Activated naive CD4-positive, alpha-beta T cell treated with anti-CD3 and anti-CD28 coated beads for 36 hours (primary cell): ENCODE data around the gene SUSD6. TPM values are rescaled to one million over a fixed set of nuclear protein-coding genes. Genes with fewer than 3 reads are reported as not detected.
"Not testable (repeated sequence)": the region's sequence is repeated elsewhere in the genome, so short reads cannot be mapped to it uniquely, and the experiment has no call there.

Experiments used
- CTCF ChIA-PET: fragments of 350-600 bp; sonication (Branson Sonifier 250); formaldehyde crosslinking; loops from one replicate; lab custom pipeline; 2021; ENCODE audit warnings: antibody characterized with exemption; lab: Charles Lee
- DNase-seq: peaks from one replicate; pipeline ENCODE4 v3.0.0-alpha.2; 2020
- H3K27ac Mint-ChIP-seq: one replicate; pipeline ENCODE4 v1.8.0; 2021; ENCODE audit warnings: mild to moderate bottlenecking, mixed read lengths
- H3K27me3 Mint-ChIP-seq: one replicate; pipeline ENCODE4 v1.8.0; 2021; ENCODE audit warnings: low read depth, mixed read lengths
- H3K36me3 Mint-ChIP-seq: one replicate; pipeline ENCODE4 v1.8.0; 2021; ENCODE audit warnings: low read depth, mixed read lengths
- H3K4me1 Mint-ChIP-seq: one replicate; pipeline ENCODE4 v1.8.0; 2021; ENCODE audit warnings: low read depth, mixed read lengths
- H3K4me3 Mint-ChIP-seq: one replicate; pipeline ENCODE4 v1.8.0; 2021; ENCODE audit warnings: mild to moderate bottlenecking, moderate library complexity, mixed read lengths
- H3K9me3 Mint-ChIP-seq: one replicate; pipeline ENCODE4 v1.8.0; 2021; ENCODE audit warnings: mixed read lengths
- intact Hi-C: fragments of 100-400 bp; cut with micrococcal nuclease; formaldehyde crosslinking; loops from one replicate; pipeline ENCODE4 v1.15.1; 2023
- total RNA-seq, 2 experiments: library from RNA; stranded (reverse); gene quantifications; one replicate each; pipeline ENCODE4 v1.2.3, GENCODE V29; 2021

Gene SUSD6
- total RNA-seq, 2 experiments from 2014 or later, result 66.6 to 69.7 TPM

DNA sequence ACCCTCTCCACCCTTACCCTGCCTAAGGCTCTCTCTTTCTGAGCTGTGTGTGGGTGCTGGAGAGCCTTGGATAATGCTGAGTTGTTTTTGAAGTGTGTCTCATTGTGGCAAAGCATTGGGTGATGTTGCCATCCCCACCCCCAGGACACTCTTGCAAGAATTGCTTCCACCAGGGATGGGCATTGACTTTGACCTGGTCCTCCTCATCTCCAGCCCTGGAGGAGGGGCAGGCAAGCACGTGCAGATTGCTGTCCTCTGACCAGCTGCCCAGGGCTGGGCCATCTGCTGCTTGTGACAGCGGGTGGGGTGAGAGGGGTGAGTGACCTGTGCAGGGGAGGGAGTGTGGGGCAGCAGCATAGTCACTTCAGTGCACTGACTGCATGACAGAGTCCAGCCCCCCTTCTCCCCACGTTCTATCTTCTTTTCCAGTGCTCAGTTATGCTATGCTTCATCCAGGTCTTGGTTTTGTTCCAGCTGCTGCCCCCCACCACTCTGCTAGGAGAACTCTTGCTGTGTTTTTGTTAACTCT is 26.2 kb downstream of the SUSD6 start:
- H3K4me3 Mint-ChIP-seq, result peak overlapping the region; percentile 36
- H3K36me3 Mint-ChIP-seq, result peaks cover 31% of the 10 kb centered on the region
- peaks cover 91% of the 10 kb centered on the region for H3K4me1 Mint-ChIP-seq
- no peaks in the 10 kb centered on the region for H3K27me3 Mint-ChIP-seq
- DNase-seq, result peak; percentile 31
- CTCF ChIA-PET, result interaction anchor here (1.3 to 2.0 kb wide), 6 partner anchors 8 to 52 kb away, joined by 4 to 11 read pairs (median 5); partner anchors contain the start of gene SUSD6
- peaks cover 16% of the 10 kb centered on the region for H3K9me3 Mint-ChIP-seq
- peak overlapping the region; percentile 96 for H3K27ac Mint-ChIP-seq
- intact Hi-C loops, result loop anchor here (1.0 kb wide), 7 partner anchors 12 to 48 kb away; partner anchors contain the start of gene SUSD6

DNA sequence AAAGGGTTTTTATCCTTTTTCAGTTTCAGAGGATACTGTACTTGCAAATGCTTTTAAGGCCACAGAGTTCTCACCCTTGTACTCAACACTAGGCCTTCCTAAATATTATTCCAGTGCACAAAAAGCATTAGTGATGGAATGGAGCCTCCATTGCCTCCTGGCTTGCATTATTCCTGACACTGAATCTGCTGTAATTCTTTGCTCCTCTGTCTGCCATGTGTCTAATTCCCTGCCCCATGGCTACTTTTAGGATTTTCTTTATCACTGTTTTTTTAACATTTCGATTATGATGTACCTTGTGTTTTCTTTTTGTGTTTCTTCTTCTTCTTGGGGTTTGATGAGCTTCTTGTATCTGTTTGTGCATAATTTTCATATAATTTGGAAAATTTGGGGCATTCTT is 29.5 kb downstream of the SUSD6 start:
- Mint-ChIP-seq H3K4me1 (peaks cover 86% of the 10 kb centered on the region), H3K36me3 (peaks cover 46% of the 10 kb centered on the region), H3K27ac (peak overlapping the region; percentile 90), H3K4me3 (no peak overlapping the region), H3K27me3 (no peaks in the 10 kb centered on the region), H3K9me3 (peaks cover 21% of the 10 kb centered on the region)
- DNase-seq, result no peak
- CTCF ChIA-PET, result interaction anchor here (0.7 to 2.5 kb wide), 4 partner anchors 27 to 262 kb away, joined by 3 to 7 read pairs (median 4); no protein-coding TSS in a partner anchor
- intact Hi-C loops, result no loop called here

DNA sequence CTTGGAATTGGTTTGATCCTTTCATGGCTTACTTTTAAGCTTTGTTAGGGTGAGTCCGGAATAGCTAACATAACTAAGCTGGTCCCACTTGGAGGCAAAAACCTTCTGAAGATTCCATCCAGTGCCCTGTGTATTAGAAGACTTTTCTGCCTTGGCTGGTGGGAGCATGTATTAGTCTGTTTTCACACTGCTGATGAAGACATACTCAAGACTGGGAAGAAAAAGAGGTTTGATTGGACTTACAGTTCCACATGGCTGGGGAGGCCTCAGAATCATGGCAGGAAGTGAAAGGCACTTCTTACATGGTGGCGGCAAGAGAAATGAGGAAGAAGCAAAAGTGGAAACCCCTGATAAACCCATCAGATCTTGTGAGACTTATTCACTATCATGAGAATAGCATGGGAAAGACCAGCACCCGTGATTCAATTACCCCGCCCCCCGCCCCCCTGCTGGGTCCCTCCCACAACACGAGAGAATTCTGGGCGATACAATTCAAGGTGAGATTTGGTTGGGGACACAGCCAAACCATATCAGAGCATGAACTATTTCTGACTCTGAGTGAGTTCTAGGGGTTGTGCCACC is 30.9 kb downstream of the SUSD6 start:
- peak; percentile 53 for DNase-seq
- Mint-ChIP-seq H3K27ac (peak overlapping the region; percentile 90), H3K36me3 (peaks cover 50% of the 10 kb centered on the region), H3K4me1 (peaks cover 84% of the 10 kb centered on the region), H3K9me3 (peaks cover 21% of the 10 kb centered on the region)
- intact Hi-C loops, result loop anchor here (2.0 kb wide), 2 partner anchors 18 to 74 kb away; no protein-coding TSS in a partner anchor
- H3K27me3 Mint-ChIP-seq, H3K4me3 Mint-ChIP-seq: not testable (repeated sequence)
- CTCF ChIA-PET, result interaction anchor here (0.9 to 2.5 kb wide), 3 partner anchors 27 to 36 kb away, joined by 3 to 7 read pairs (median 3); no protein-coding TSS in a partner anchor

DNA sequence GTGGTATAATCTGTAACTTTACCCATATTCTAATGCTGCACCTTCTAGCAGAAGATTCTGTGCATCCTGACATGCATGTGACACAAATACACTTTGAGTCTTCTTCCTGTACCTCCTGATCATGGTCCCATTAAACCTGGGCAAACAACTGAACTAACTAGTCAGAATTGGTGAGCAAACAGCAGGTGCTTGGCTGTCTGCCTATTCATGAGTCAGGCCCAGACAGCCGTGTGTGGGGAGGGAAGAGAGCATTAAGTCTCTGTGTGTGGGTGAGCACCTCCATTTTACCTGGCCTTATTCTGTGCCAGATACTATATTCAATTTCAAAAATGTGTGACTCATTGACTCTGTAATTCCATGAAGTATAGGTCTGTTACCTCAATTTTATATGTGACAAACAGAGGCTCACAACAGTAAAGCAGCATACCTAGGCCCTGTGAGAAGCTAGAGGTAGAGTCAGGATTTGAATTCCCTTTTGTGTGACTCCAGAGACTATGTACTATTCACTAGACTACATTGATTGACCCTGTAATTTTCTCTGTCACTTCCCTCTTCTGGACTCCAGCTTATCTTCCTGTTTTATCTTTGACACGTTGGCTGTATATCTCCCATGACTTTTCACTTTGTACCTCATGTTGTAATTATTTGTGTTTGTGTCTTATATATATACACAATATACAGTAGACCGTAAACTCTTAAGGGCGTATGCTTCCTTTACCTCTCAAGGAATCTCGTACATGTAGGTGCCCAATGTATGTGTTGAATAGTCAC is 32.2 kb downstream of the SUSD6 start:
- peak; percentile 92 for DNase-seq
- CTCF ChIA-PET, result interaction anchor here (0.5 to 1.0 kb wide), 3 partner anchors 10 to 42 kb away, joined by 3 read pairs; no protein-coding TSS in a partner anchor
- Mint-ChIP-seq H3K36me3 (peaks cover 50% of the 10 kb centered on the region), H3K9me3 (peaks cover 21% of the 10 kb centered on the region), H3K4me1 (peaks cover 83% of the 10 kb centered on the region), H3K27me3 (no peaks in the 10 kb centered on the region), H3K4me3 (no peak overlapping the region), H3K27ac (peak overlapping the region; percentile 90)
- intact Hi-C loops, result loop anchor here (1.0 to 2.0 kb wide), 7 partner anchors 19 to 124 kb away; partner anchors contain the start of gene SRSF5

DNA sequence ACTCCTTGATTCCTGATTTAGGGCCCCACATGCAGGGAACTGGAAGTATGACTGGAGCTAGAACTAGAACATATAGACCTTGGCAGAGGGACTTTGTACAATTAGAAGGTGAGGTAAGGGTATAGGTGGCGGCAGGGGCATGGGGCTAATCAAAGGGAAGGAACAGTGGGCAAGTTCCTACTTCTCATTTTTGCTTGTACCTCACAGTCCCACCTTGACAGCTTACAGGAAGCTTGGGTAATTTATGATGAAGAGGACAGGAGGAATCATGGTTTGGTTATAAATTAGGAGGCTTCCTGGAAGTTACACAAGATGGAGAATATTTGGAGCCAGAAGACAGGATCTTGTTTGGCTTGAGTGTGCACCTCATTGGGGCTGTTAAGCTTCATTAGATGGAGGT is 33.4 kb downstream of the SUSD6 start:
- intact Hi-C loops, result no loop called here
- Mint-ChIP-seq H3K4me3 (no peak overlapping the region), H3K27ac (peak overlapping the region; percentile 90), H3K9me3 (peaks cover 21% of the 10 kb centered on the region), H3K27me3 (no peaks in the 10 kb centered on the region), H3K4me1 (peaks cover 83% of the 10 kb centered on the region), H3K36me3 (peaks cover 45% of the 10 kb centered on the region)
- CTCF ChIA-PET, result interaction anchor here (1.0 to 1.9 kb wide), 2 partner anchors 9 to 30 kb away, joined by 3 to 6 read pairs; no protein-coding TSS in a partner anchor
- no peak for DNase-seq

DNA sequence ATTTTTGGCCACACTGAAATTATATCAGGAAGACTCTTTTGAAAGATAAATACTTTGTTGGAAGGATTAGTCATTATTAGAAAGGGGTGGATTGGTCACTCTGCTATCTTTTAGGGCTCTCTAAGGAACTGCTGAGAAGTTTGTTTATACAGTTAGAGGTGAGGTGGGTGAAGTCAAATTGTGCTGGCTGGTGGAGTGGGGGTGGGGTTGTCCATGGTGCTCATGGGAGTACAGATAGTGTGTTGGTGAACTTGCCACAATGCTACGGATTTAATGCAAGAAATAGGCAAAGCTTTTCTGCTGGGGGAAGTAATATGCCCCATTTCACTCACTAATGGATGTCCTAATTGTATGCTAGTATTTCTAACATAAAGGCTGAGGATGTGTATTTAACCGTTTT is 35.8 kb downstream of the SUSD6 start:
- Mint-ChIP-seq H3K4me1 (peaks cover 89% of the 10 kb centered on the region), H3K27me3 (no peaks in the 10 kb centered on the region), H3K9me3 (peaks cover 8% of the 10 kb centered on the region), H3K36me3 (peaks cover 30% of the 10 kb centered on the region), H3K27ac (no peak overlapping the region), H3K4me3 (no peak overlapping the region)
- CTCF ChIA-PET, result interaction anchor here (1.9 to 2.1 kb wide), 2 partner anchors 11 to 63 kb away, joined by 4 to 8 read pairs; no protein-coding TSS in a partner anchor
- DNase-seq, result no peak
- intact Hi-C loops, result no loop called here

DNA sequence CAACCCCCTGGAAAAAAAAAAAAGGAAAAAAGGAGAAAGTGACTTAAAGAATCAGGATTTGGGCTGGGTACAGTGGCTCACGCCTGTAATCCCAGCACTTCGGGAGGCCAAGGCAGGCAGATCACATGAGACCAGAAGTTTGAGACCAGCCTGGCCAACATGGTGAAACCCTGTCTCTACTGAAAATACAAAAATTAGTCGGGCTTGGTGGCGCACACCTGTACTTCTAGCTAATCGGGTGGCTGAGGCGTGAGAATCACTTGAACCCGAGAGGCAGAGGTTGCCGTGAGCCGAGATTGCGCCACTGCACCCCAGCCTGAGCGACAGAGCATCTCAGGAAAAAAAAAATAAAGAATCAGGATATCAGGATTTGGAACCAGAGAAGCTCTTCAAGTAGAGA is 36.2 kb downstream of the SUSD6 start:
- CTCF ChIA-PET, result interaction anchor here (0.6 to 2.1 kb wide), 5 partner anchors 11 to 79 kb away, joined by 3 to 8 read pairs (median 4); no protein-coding TSS in a partner anchor

DNA sequence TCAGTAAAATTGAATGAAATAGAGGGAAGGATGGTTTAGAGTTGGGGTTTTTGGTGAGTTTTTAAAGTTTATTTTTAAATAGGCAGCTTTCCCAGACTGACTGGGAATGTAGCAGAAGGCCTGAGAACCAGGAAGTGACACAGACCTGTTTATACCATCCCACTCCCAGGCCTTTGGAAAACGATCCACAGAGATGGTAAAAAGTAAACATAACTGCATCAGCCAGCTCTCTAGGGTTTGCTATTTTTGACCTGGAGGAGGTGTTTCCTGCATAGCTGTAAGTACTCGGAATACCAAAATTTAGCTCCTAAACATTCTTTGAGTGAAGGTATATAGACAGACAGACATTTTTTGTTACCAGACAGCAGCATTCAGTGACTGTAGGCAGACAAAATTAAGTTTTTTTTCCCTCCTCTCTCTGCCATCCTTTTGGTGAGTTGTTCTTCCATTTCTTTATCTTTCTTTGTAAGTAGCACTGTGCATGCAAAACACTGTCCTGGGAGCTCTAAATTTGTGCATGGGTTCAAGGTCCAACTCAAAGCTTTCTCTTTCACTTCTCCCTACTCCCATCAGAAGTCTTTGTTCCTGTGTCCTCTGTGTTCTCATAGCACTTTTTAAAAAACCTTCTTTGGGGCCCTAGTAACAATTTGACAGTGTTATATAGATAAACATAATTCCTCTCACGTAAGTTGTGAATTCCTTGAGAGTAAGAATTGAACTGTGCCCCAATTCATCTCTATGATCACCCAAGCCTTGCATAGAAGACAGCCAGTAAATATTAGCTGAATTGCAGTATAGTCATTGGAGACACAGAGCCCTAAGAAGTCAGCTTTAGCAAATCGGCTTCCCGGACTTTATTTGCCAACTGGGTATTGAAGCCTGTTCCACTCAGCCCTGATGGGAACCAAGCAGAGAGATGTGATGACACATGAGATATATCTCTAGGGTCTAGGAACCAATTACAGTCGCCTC is 37.4 kb downstream of the SUSD6 start:
- no peak for DNase-seq
- H3K9me3 Mint-ChIP-seq, result no peaks in the 10 kb centered on the region
- H3K27ac Mint-ChIP-seq, result peak overlapping the region; percentile 2
- H3K4me1 Mint-ChIP-seq, result peaks cover 85% of the 10 kb centered on the region
- H3K4me3 Mint-ChIP-seq, result no peak overlapping the region
- H3K27me3 Mint-ChIP-seq, result no peaks in the 10 kb centered on the region
- CTCF ChIA-PET, result interaction anchor here (0.6 to 2.1 kb wide), 7 partner anchors 12 to 78 kb away, joined by 3 to 8 read pairs (median 3); no protein-coding TSS in a partner anchor
- intact Hi-C loops, result no loop called here
- peaks cover 17% of the 10 kb centered on the region for H3K36me3 Mint-ChIP-seq

More for the DNA sequence above, 36.2 kb downstream of the SUSD6 start:
- H3K36me3 Mint-ChIP-seq, result peaks cover 25% of the 10 kb centered on the region
- H3K27me3 Mint-ChIP-seq, H3K4me3 Mint-ChIP-seq, H3K9me3 Mint-ChIP-seq, intact Hi-C loops, H3K27ac Mint-ChIP-seq, DNase-seq: not testable (repeated sequence)
- peaks cover 88% of the 10 kb centered on the region for H3K4me1 Mint-ChIP-seq

DNA sequence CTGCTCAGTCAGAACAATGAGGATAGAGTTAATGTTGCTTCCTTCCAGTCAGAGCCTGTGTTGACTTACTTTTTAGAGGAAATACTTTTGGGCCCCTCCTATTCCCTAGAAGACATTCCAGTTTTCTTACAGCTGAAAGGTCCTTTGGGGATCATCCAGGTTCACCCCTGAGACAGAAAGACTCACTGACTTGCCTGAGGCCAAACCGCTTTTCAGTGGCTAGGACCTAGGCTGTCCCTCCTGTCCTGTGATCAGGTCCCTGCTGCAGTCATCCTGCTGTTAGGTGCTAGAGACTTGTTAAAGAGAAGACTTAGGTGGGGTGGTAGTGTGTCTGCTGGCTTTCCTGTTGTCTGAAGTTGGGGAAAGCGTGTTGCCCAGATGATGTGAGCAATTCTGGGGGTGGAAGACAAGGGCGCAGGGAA is 39.6 kb downstream of the SUSD6 start:
- Mint-ChIP-seq H3K36me3 (peaks cover 18% of the 10 kb centered on the region), H3K4me1 (peaks cover 80% of the 10 kb centered on the region), H3K27me3 (no peaks in the 10 kb centered on the region), H3K27ac (peak overlapping the region; percentile 51), H3K4me3 (no peak overlapping the region), H3K9me3 (no peaks in the 10 kb centered on the region)
- peak; percentile 17 for DNase-seq
- CTCF ChIA-PET, result interaction anchor here (0.7 kb wide), 1 partner anchor 44 kb away, joined by 3 read pairs; no protein-coding TSS in a partner anchor
- intact Hi-C loops, result no loop called here

DNA sequence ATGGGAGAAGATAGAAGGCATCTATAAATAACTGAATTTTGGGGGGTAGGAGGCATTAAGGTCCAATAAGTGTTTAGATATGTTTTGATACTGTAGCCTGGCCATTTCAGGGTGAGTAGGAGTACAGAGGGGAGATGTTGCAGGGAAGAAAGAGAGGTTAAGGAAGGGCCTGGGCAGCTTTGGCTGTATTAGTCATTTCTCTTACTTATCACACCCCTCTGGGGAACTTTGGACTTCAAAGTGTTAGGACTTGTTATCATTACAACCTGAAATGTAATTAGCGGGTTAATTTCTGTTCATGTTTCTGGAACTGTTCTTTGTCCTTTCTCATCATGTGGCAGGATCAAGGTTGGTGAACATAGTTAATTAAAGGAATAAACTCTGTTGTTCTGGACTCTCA is 40.3 kb downstream of the SUSD6 start:
- no peak for DNase-seq
- no peaks in the 10 kb centered on the region for H3K9me3 Mint-ChIP-seq
- peaks cover 81% of the 10 kb centered on the region for H3K4me1 Mint-ChIP-seq
- H3K27me3 Mint-ChIP-seq, result no peaks in the 10 kb centered on the region
- H3K36me3 Mint-ChIP-seq, result peaks cover 14% of the 10 kb centered on the region
- intact Hi-C loops, result no loop called here
- CTCF ChIA-PET, result interaction anchor here (0.7 kb wide), 1 partner anchor 45 kb away, joined by 3 read pairs; no protein-coding TSS in a partner anchor
- no peak overlapping the region for H3K4me3 Mint-ChIP-seq
- H3K27ac Mint-ChIP-seq, result peak overlapping the region; percentile 51
